ENCODE measurements around the gene GNAL. TPM values are rescaled to one million over a fixed set of nuclear protein-coding genes. Genes with fewer than 3 reads are reported as not detected.
A peak's percentile ranks its signal among the peaks of the same experiment; 100 is the strongest.
"Not testable (repeated sequence)": the region's sequence is repeated elsewhere in the genome, so short reads cannot be mapped to it uniquely, and the experiment has no call there.

Gene GNAL
- total RNA-seq, 1 experiment from 2014 or later, result 0.06 TPM

DNA sequence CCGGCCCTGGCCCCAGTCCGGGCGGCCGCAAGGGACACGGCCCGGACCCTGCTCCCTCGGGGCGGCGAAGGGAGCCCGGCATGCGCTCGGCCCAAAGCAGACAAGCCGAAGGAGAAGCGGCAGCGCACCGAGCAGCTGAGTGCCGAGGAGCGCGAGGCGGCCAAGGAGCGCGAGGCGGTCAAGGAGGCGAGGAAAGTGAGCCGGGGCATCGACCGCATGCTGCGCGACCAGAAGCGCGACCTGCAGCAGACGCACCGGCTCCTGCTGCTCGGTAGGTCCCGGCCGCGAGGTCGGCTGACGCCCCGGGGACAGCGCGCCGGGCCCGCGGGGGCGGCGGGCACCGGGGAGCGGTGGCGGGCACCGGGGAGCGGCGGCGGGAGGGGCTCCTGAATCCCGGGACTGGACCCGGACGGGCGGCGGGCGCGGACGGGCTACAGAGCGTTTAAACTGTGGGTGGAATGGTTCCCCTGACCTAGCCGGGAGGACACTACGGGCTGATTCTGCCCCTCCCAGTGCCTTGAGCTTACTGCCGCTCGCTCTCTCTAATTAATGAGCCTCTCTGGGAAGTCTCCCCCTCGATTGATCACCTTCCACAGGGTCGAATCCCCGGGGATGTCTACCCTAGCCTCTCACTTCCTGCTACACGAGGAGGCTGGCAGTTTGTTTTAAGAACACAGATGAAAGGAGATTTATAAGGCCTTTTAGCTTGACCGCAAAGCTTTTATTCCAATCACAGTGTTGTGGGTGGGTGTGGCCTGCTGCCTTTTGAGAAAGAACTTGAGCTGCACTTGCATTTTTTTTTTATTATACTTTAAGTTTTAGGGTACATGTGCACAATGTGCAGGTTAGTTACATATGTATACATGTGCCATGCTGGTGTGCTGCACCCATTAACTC lies 853 bp downstream of the GNAL start:
- BruUV-seq (replicated peaks), result no TSS peak
- TF ChIP-seq, protein P1, sequence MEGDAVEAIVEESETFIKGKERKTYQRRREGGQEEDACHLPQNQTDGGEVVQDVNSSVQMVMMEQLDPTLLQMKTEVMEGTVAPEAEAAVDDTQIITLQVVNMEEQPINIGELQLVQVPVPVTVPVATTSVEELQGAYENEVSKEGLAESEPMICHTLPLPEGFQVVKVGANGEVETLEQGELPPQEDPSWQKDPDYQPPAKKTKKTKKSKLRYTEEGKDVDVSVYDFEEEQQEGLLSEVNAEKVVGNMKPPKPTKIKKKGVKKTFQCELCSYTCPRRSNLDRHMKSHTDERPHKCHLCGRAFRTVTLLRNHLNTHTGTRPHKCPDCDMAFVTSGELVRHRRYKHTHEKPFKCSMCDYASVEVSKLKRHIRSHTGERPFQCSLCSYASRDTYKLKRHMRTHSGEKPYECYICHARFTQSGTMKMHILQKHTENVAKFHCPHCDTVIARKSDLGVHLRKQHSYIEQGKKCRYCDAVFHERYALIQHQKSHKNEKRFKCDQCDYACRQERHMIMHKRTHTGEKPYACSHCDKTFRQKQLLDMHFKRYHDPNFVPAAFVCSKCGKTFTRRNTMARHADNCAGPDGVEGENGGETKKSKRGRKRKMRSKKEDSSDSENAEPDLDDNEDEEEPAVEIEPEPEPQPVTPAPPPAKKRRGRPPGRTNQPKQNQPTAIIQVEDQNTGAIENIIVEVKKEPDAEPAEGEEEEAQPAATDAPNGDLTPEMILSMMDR (conservative IDR thresholded peaks at IDR 0.05; ENCODE audit: low read depth, low read length), result no peak
- peak; percentile 37 for TF ChIP-seq EZH2 (IDR thresholded peaks at IDR 0.05; ENCODE audit: borderline replicate concordance, low read depth, low read length, poor library complexity, severe bottlenecking)
- ChIA-PET CTCF (no interaction called here), POLR2A (ENCODE audit: low non-redundant PET) (no interaction called here)
- Histone ChIP-seq H3K4me3 (ENCODE audit: low read depth, low read length, poor library complexity, severe bottlenecking) (peak overlapping the region; percentile 42), H3K36me3 (ENCODE audit: insufficient read depth, low read length, poor library complexity, severe bottlenecking) (no peaks in the 10 kb centered on the region), H3K27me3 (replicated peaks; ENCODE audit: insufficient read depth, low read depth, low read length, poor library complexity) (peaks cover 56% of the 10 kb centered on the region), H3K9me3 (ENCODE audit: low read depth, low read length, poor library complexity, severe bottlenecking) (no peaks in the 10 kb centered on the region), H3K27ac (ENCODE audit: low read depth, low read length, poor library complexity, severe bottlenecking) (no peak overlapping the region), H3K4me1 (ENCODE audit: insufficient read depth, low read length, poor library complexity, severe bottlenecking) (peaks cover 9% of the 10 kb centered on the region)
- DNase-seq (ENCODE audit: low spot score), result peak; percentile 11
- intact Hi-C loops (cut with micrococcal nuclease; ENCODE audit: unreplicated experiment), result loop anchor here (5.0 kb wide), 1 partner anchor 37 kb away; no protein-coding TSS in a partner anchor

DNA sequence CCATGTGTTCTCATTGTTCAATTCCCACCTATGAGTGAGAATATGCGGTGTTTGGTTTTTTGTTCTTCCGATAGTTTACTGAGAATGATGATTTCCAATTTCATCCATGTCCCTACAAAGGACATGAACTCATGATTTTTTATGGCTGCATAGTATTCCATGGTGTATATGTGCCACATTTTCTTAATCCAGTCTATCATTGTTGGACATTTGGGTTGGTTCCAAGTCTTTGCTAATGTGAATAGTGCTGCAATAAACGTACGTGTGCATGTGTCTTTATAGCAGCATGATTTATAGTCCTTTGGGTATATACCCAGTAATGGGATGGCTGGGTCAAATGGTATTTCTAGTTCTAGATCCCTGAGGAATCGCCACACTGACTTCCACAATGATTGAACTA lies 1.6 kb downstream of the GNAL start:
- H3K9me3 ChIP-seq (ENCODE audit: low read depth, low read length, poor library complexity, severe bottlenecking); POLR2A ChIA-PET (ENCODE audit: low non-redundant PET); H3K27ac ChIP-seq (ENCODE audit: low read depth, low read length, poor library complexity, severe bottlenecking); H3K4me1 ChIP-seq (ENCODE audit: insufficient read depth, low read length, poor library complexity, severe bottlenecking); DNase-seq (ENCODE audit: low spot score); H3K4me3 ChIP-seq (ENCODE audit: low read depth, low read length, poor library complexity, severe bottlenecking); BruUV-seq (replicated peaks); CTCF ChIA-PET; H3K36me3 ChIP-seq (ENCODE audit: insufficient read depth, low read length, poor library complexity, severe bottlenecking): not testable (repeated sequence)
- intact Hi-C loops (cut with micrococcal nuclease; ENCODE audit: unreplicated experiment), result loop anchor here (5.0 kb wide), 1 partner anchor 37 kb away; no protein-coding TSS in a partner anchor
- H3K27me3 ChIP-seq (replicated peaks; ENCODE audit: insufficient read depth, low read depth, low read length, poor library complexity), result peaks cover 57% of the 10 kb centered on the region

DNA sequence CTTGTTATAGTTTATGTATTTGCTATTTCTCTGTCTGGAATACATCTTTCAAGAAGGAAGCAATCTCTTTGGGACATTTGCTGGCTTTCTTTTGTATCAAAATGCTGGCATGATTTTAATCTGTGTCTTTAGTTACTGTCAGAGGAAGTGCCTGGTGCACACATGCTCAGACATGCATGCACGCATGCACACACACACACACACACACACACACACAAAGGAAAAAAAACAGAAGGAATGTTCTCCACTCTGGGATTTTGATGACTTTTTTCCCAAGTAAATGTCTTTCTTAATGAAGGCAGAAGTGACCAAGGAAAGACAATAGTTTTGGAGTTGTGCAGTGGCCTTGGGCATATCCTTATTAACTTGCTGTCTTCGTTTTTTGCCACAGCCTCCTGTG lies 6.7 kb downstream of the GNAL start:
- DNase-seq (ENCODE audit: low spot score), result no peak
- Histone ChIP-seq H3K27me3 (replicated peaks; ENCODE audit: insufficient read depth, low read depth, low read length, poor library complexity) (peaks cover 35% of the 10 kb centered on the region), H3K27ac (ENCODE audit: low read depth, low read length, poor library complexity, severe bottlenecking) (no peak overlapping the region), H3K9me3 (ENCODE audit: low read depth, low read length, poor library complexity, severe bottlenecking) (no peaks in the 10 kb centered on the region), H3K36me3 (ENCODE audit: insufficient read depth, low read length, poor library complexity, severe bottlenecking) (no peaks in the 10 kb centered on the region), H3K4me1 (ENCODE audit: insufficient read depth, low read length, poor library complexity, severe bottlenecking) (no peaks in the 10 kb centered on the region), H3K4me3 (ENCODE audit: low read depth, low read length, poor library complexity, severe bottlenecking) (no peak overlapping the region)
- ChIA-PET POLR2A (ENCODE audit: low non-redundant PET) (no interaction called here), CTCF (no interaction called here)
- intact Hi-C loops (cut with micrococcal nuclease; ENCODE audit: unreplicated experiment), result no loop called here
- no TSS peak for BruUV-seq (replicated peaks)
- TF ChIP-seq, protein P1 (conservative IDR thresholded peaks at IDR 0.05; ENCODE audit: low read depth, low read length), result no peak
- no peak for TF ChIP-seq EZH2 (IDR thresholded peaks at IDR 0.05; ENCODE audit: borderline replicate concordance, low read depth, low read length, poor library complexity, severe bottlenecking)

Data from A673 (cell line).